Stimulated activated CD8-positive, alpha-beta memory T cell treated with anti-CD3 and anti-CD28 coated beads, Interleukin-7, amount 100 ng/mL, for 48 hours (primary cell): Measurements from ENCODE around the gene MEOX2.

Experiments
- DNase-seq, 2 donors: peaks; one replicate each; pipeline ENCODE4 v3.0.0-alpha.2; 2020; ENCODE audit warnings: low read depth in 1 of 2; ENCODE audit errors: extremely low read depth in 1 of 2

The MEOX2 gene

DNA sequence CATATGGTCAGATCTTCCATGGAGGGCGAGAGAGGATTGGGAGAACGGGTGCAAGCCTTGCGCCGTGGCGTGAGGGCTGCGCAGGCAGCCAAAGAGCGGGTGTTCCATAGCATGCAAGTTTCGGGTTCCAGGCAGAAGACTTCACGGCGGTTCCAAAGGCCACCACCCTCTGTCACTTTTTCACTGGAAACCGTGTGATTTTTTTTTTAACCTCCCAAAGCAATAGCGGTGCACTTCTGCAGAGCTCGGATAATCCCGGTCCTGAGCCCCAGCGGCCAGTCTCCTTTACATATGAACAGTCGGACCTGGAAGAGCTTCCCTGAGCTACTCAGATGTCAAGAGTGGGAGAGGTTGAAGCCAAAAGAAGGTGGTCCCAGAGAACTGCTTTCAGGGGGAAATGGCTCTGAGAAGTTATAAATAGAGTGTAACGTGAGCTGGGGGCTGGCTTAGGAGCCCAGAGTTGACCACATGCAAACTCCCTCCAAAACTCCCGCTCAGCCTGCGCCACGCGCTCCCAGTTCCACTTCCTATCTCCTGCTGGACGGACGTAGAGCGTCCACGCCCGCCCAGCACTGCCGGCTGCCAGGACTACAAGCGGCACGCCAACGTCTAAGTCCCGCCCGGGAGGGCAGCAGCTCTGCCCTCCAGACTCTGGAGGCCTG lies at the start of gene MEOX2:
Gene MEOX2 (minus strand): TSS at position 389 of the 662 bp plus-strand sequence. CDS start 281 bp downstream, at position 108.
- DNase-seq: no peak

DNA sequence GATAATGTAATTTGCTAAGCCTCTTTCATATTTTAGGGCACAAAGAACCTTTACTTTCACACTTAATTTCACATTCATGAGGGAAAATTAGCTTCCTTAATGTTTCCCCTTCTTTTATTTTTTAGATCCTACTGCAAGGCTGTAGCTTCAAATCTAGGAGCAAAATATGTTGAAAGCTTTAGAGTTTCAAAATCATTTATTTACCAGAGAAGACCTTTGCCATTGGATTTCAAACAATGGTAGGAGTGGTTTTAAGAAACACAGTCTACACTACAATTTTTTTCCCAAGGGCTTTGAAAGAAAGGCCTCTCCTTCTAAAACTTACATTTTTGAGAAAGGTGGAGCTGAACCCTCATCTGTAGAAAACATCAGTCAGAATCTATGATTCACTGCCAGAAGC lies 43.3 kb upstream of the MEOX2 start:
- DNase-seq: no peak

DNA sequence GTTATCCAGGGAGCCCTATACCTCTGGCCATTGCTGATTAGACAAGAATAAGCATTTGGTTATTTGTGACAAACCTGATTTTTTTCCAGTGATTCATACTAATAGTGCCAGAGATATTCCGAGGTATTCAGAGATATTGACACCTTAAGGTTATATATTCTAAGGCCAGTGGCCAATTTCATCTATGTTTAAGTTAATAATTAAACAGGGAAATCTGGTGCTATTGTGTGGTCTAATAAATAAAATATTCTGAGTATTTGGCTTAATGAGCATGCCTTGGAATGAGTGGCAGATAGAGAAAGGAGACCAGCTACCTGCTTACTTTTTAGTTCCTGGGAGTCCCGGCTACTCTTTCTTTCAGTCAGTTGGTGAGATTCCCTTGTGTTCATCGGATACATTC lies 38.6 kb upstream of the MEOX2 start:
- DNase-seq: no peak

DNA sequence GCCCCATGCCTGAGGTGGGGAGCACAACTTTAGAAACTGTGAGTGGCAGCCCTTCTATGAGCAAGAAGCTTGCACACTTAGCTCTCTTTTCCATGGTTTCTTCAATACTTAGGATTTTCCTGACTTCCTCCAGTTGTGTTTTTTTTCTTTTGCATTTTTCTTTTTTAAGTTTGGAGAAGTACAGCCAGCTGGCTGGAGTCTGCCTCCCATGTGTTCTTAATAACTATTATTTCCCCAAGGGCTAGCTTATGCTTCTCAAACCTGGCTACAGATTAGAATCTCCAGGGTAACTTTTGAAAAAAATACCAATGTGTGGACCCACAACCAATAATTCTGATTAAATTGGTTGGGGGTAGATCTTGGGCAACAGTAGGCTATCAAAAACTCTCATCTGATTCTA lies 37.4 kb upstream of the MEOX2 start:
- no peak for DNase-seq

DNA sequence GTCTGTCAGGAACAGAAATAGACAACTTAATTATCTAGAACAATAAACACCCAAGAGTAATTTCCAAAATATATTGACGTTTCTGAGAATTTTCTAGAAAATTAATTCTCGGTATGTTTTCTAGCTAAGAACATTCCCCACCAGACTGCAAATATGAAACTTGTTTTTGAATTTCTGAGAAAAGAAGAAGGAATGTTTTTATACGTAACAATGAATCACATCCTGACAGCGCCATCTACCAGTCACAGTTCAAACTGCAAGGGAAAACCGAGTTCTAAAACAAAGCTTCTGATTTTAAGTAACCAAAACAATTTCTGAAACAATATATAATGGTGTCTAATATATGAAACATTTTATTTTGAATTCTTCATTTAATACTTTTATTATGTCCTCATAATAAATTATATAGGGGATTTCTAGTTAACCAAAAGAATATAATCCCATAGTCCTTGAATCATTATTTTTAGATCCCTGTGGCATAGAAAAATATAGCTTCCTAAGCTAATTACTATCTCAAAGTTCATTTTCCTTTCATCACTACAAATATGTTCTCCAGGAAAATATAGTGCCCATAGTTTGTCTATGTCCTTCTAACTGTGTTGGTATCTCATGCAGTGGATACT lies 34.5 kb upstream of the MEOX2 start:
- no peak for DNase-seq

DNA sequence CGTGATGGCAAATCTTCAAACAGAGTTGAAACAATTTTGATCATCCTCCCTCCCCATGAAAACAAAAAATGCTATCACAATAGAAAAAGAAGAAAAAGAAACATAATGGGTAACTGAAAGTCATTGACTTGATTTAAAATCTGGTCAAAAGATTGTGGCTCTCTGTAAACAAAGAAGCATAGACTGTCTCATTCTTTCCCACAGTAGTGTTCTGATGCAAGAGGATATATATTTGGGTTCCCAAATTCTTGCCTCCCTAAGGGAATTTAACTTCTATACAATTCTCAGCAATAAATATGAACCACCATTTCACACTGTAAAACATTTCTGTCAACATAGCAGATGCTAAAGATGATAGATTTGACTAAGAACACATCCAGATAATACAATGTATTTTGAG lies 32.8 kb upstream of the MEOX2 start:
- DNase-seq: no peak

DNA sequence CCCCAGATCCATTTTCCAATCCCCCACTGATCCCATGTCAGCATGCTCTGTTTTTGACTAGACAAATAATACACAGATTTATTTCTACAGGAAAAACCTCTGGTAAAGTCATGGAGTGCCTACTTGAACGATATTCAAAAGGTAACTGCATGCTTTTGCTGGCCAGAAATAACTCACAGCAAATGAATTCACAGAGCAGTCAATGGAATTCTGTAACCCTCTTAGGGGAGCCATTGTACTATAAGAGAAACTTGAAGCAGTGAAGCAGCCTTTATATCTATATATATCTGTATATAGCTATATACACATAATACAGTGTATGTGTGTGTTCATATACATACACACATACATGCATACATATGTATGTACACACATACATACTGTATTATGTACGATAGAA lies 29.0 kb upstream of the MEOX2 start:
- DNase-seq: no peak

DNA sequence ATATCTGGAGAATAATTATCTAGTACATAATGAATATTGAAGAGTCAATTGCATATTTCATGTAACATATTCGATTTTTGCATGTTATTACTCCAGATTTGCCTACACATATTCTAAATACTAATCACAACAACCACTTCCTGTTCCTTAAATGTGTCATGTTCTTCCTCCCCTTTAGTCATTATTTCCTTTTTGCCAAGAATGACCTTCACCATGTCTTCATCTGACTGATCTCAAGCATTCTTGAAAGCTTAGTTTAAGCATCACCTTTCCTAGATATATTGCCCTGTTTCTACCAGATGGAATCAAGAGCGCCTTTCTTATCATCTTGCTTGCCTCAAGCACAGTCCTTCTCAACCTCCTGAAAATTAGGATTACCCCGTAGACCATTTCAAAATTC lies 23.5 kb upstream of the MEOX2 start:
- DNase-seq: no peak

DNA sequence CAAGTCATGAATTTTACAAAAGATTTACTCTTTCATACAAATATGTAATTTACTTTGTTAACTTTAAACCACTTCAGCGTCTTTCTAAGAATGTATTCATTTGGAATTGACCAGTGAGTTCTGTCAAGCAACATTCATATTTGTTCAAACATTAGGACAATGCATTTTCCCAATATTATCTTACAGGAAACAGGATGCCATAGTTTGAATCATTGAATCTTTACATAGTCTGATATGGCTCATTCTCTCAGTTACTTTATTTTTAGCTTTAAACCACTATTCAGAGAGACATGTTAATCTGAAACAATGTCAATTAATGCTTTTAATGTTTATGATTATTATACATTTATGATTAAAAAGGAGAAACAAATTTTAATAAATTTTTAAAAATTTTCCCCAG lies 21.1 kb upstream of the MEOX2 start:
- DNase-seq: no peak

DNA sequence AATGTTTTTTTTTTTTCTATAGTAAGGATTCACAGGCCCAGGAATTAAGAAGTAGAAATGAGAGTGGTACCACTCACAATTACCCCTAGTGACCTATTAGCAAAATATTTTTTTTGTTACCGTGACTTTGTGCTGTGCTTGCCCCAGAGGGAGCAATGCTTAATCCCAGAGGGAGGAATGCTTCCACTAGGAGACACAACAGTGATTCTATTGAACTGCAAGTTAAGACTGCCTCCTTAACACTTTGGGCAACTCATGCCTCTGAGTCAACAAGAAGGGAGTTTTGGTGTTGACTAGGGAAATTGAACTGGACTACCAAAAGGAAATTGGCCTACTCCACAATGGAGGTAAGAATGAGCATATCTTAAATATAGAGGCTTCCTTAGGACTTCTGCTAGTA lies 17.2 kb upstream of the MEOX2 start:
- no peak for DNase-seq

DNA sequence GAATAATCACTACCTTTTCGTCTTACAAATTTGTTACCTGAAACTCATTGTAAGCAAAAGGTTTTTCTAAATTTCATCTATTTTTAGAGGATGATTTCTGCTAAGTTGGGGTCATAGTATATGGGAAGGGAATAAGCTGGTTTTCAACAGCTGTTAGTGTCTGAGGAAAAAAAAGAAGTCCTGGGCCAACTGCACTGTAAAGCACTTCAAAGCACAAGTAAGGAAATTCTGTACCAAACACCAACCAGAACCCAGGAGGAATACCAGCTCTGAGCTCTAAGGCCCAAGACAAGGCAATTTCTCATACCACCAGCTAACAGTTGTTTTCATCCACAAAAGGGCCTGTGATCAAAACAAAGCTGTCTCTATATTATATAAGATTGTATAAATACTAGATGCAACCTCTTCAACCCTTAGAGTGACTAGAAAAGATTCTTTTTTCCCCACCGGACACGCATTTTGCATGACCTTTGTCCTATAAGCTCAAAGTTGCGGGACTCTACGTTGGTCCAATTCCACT lies 6.1 kb upstream of the MEOX2 start:
- no peak for DNase-seq

DNA sequence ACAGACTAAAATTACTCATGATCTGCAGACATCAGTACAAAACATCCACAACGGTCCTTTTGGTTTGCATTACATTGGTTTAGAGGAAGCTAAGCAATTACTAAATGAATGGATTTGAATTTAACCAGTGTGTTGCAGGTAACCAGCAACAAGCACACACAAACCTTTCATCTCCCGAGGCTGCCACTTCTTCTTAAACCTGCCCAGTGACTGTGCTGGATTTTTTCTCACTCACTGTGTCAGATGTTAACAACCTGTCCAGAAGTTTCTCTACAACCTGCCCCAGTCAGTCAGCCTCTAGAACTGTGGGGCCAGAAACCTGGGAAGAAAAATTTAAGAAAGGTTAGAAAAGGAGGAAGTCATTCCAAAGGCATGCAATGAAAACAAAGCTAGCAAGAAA lies 2.4 kb upstream of the MEOX2 start:
- DNase-seq: no peak

DNA sequence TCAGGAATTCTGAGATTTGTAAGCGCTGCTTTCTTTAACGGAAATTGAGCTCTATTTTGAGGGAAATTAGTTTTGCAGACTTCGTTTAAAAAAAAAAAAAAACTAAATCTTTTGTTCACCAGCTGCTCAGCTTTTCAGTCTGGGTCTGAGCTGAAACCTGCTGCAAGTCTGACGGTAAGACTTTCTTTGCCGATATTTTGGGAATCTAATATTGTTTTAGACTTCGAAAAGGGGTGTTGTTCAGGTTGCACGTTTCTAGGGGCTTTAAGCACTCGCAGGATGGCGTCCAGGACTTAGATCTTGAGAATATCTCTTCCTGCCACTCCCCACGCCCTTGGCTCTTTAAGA lies 1.8 kb upstream of the MEOX2 start:
- no peak for DNase-seq

DNA sequence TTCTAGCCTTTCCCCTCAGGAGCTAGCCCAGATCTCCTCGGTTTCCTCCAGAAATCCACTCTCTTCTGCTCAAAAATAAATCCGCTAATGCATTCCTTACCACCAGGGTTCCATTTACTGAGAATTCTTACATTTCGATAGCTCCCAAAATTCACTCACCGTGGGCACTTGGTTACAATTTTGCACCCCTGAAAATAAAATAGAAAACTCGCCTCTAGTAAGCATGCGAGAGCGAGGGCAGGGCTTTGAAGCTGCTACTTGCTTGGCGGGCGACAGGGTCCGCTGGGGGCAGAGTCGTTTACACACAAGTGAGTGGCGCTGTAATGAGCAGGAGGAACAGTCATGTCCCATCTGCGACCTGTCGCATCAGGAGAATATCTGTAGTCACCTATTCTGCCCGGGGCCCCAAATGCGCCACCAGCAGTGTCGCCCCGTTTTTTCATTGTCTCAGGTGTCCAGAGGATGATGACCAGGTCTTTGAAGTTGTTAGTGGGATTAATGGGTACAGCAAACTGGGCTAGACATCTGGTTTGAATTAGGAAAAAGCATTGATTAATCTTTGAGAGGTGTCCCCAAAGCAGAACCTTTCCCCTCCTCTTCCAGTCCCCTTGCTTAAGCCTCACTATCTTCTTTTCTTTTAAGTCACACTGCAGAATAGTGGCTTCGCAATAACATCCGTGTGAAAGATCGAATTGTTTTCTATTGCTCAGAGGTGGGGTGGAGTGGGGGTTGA lies 1.2 kb upstream of the MEOX2 start:
- DNase-seq: no peak

DNA sequence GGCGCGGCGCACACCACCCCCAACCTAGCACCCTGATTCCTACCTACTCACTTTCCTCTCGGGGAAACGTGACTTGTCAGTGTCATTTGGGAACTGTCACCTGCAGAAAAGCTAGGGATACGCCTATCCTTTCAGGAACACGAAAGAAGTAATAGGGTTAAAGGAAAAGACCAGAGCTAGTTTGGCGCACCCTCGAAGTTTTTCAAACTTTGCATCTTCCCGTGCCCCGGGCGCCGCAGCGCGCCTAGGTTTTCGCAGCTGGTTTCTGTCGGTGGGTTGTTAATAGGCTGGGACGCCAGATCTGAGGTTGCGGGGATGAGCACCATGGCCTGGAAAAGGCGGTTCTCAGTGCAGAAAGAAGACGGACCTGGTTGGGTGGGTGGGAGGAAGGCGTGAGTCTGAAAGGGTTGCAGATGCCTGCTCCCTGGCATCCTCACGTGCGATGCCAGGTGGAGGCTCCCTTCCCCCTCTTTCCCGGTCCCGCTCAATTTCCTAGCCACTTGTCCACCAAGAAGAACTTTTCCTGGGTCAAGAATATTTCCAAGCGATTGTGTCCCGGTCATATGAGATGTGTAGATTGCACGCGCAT lies 568 bp upstream of the MEOX2 start:
- no peak for DNase-seq

DNA sequence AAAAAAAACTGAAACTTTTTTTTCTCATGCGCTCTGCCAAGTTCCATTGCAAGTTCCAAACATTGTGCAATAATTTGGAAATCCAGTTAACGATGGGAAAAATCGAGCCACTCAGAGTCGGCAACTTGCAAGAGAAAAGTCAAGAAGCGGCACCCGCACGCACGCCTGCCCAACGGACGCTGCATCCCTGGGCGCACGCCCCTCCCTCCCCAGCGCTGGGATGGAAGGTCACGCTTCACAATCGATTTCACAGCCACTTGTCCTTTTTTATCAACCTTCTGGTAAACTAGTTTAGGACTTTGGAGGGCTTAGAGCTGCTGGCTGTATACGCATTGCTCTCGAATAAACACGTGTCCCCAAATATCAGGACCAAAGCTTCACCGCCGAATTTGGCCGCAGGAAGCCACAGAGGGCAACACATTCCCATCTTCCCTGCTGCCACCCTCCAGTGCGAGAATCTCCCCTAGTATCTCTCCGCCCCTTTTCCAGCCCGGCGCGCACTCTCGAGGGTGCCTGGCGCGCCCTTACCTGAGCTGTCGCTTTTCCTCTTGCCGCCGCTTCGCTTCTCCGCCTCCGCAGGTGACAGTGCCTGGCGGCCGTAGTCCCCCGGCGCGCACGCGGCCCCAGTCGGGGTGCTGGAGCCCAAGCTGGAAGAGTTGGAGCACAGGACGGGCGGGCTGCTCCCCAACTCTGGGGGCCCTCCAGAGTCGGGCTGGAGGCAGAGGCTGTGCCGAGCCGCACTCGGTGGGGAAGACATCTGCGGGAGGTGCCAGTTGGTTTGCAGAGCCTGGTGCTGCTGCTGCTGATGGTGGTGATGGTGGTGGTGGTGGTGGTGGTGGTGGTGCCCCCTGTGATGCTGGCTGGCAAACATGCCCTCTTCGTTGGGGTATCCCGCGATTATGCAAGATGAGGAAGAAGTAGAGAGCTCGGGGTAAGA lies 857 bp downstream of the MEOX2 start:
- no peak for DNase-seq

DNA sequence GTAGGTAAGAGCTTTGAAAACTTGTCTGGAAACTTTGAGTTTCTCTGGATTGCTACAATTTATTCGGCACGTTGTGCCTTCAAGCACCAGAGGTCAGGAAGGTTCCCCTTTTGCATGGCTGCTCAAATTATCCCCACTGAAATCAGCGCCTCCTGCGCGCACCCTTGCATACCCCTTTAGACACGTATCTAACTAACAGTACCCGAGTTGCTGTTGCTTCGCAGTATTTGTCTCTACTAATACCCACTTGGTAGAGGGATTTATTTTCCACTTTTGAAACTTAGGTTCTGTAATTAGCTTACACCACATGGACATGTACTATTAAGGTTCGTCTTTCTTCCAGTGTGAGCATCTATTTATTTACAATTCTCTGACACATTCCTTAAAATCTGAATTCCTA lies 1.6 kb downstream of the MEOX2 start:
- DNase-seq: no peak

DNA sequence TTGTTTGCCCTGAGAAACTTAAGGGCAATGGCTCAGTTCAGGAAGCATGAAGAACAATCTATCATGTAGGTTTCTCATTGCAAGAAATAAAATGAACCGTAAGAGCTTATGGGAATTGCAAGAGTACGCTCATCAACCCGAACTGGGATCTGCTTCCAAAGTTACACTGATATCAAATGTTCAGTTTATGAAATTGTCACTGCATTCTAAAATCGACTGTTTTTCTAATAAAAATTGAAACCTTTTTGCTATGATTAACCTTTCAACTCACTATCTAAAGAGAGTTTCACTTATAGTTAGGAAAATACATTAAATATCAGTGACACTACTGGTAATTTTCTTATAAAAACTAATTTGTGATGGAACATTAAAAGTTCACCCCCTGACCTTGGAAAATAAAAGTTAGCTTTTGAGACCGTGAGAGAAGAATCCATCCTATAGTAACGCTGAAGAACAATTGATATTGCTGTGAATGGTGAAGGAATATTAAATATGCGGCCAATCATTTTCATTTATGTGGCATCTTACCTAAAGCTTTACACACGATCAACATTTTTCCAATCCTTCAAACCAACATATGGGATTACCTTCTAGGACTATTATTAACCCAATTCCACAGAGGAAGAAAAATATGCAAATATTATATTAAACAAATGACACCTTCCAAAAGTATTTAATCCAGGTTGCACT lies 2.2 kb downstream of the MEOX2 start:
- no peak for DNase-seq

DNA sequence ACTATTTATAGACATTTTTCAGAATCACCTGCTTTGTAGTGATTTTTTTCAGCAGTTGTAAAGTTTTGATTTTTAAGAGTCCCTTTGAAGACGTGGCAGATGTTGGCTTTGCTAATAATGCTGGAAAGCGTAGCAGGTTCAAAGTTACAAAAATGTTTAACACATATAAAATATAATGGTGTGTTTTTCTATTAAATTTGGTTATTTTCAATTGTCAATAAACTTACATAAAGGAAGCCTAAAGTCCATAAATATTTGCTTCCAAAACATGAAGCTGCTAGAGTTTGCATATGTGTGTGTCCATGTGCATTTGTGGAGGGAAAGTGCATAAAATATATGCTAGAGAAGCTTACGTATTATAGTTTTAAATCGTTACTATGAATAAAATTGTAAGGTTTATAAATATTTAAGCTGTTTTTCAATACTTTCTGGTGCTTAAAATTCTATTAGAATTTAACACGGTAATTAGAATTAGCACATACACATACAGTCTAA lies 3.7 kb downstream of the MEOX2 start:
- DNase-seq: no peak

DNA sequence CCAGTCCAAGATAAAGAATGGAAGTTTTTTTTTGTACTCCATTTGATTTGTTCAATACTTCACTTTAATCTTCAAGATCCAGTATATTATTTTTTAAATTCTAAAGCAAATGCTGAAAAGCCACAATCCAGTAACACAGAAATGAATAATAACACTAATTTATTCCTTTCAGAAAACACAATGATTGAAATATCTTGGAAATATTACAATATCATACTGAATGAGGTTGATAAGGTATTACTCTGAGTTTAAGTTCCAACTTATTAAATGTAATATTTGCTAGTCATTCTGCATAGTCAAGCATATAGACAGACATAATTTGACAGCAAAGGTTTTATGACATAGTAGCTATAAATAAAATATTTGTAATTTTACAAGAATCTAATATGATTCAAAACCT lies 4.4 kb downstream of the MEOX2 start:
- no peak for DNase-seq
